C4-2B (cell line): ENCODE measurements around the gene CRABP1.

ENCODE experiments used
- CTCF ChIP-seq: fragments of 450-650 bp; conservative IDR thresholded peaks from 2 replicates; pipeline ENCODE4 v1.5.1; 2017; ENCODE audit warnings: mild to moderate bottlenecking
- ZFX ChIP-seq: fragments of 450-650 bp; IDR thresholded peaks from 2 replicates; pipeline ENCODE4 v1.6.1; 2017

GRCh38 chr15:78335985-78336384 is 4.2 kb upstream of the CRABP1 start:
- TF ChIP-seq CTCF: no peak
- no peak for TF ChIP-seq ZFX
